K562 (cell line): ENCODE results near the gene ZFPM1.

ENCODE experiments used
- CHD1 ChIP-seq: fragments of 200-600 bp; sonication (generic); IDR thresholded peaks from one replicate; pipeline ENCODE4 v1.6.1; 2012; ENCODE audit warnings: mild to moderate bottlenecking, moderate library complexity, low read length, inconsistent platforms
- DPF2 ChIP-seq: fragments of 450-650 bp; IDR thresholded peaks from 2 replicates; pipeline ENCODE4 v1.6.1; 2016
- E2F8 ChIP-seq: fragments of 450-650 bp; IDR thresholded peaks from 2 replicates; pipeline ENCODE4 v1.7.1; 2018; ENCODE audit warnings: mild to moderate bottlenecking, low read depth; ENCODE audit not compliant: partially characterized antibody
- MXI1 ChIP-seq: IDR thresholded peaks from 2 replicates; pipeline ENCODE4 v1.6.1; 2011; ENCODE audit warnings: low read depth, mild to moderate bottlenecking, improper control_type of control experiment, low read length
- TF ChIP-seq, protein P1 (sequence below), 3 experiments: IDR thresholded peaks in 2 of 3; conservative IDR thresholded peaks in 1 of 3; 2 replicates each; pipeline ENCODE4 v1.5.1; 2011 to 2012; ENCODE audit warnings: low read length in 3 of 3, mild to moderate bottlenecking in 3 of 3, control low read depth in 2 of 3, improper control_type of control experiment in 1 of 3, inconsistent platforms in 1 of 3, low read depth in 1 of 3, mixed read lengths in 1 of 3, moderate library complexity in 1 of 3; ENCODE audit not compliant: insufficient read depth in 2 of 3

GRCh38 chr16:88442383-88442726 is 10.7 kb upstream of the ZFPM1 start:
- TF ChIP-seq MXI1 = no peak
- TF ChIP-seq CHD1 = no peak
- no peak for TF ChIP-seq DPF2
- TF ChIP-seq, protein P1, sequence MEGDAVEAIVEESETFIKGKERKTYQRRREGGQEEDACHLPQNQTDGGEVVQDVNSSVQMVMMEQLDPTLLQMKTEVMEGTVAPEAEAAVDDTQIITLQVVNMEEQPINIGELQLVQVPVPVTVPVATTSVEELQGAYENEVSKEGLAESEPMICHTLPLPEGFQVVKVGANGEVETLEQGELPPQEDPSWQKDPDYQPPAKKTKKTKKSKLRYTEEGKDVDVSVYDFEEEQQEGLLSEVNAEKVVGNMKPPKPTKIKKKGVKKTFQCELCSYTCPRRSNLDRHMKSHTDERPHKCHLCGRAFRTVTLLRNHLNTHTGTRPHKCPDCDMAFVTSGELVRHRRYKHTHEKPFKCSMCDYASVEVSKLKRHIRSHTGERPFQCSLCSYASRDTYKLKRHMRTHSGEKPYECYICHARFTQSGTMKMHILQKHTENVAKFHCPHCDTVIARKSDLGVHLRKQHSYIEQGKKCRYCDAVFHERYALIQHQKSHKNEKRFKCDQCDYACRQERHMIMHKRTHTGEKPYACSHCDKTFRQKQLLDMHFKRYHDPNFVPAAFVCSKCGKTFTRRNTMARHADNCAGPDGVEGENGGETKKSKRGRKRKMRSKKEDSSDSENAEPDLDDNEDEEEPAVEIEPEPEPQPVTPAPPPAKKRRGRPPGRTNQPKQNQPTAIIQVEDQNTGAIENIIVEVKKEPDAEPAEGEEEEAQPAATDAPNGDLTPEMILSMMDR (IDR thresholded peaks at IDR 0.05 in 2 of 3, conservative IDR thresholded peaks at IDR 0.05 in 1 of 3; ENCODE audit: insufficient read depth in 2 of 3, low read depth in 1 of 3, low read length in 3 of 3) = no peak
- TF ChIP-seq E2F8 = no peak
